Measurements from ENCODE around the gene RBFA.

Gene RBFA

DNA sequence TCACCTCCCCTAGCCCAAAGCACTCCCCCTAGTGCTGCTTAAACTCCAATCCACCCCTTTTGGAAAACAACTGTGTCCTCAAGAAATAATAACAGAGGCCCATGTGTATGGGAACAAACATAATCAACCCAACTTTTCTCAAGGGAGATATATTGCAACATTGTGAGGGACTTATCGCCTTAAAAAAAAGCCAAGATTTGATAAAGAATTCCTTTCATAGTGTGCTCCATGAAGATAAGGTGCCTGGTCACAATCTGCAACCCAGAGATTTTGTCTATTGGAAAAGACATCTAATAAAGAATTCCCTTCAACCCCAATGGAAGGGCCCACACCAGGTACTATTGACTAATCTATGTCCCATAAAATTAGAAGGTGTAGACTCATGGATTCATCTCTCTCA lies 4.5 kb upstream of the RBFA start:
- no peak for DNase-seq

DNA sequence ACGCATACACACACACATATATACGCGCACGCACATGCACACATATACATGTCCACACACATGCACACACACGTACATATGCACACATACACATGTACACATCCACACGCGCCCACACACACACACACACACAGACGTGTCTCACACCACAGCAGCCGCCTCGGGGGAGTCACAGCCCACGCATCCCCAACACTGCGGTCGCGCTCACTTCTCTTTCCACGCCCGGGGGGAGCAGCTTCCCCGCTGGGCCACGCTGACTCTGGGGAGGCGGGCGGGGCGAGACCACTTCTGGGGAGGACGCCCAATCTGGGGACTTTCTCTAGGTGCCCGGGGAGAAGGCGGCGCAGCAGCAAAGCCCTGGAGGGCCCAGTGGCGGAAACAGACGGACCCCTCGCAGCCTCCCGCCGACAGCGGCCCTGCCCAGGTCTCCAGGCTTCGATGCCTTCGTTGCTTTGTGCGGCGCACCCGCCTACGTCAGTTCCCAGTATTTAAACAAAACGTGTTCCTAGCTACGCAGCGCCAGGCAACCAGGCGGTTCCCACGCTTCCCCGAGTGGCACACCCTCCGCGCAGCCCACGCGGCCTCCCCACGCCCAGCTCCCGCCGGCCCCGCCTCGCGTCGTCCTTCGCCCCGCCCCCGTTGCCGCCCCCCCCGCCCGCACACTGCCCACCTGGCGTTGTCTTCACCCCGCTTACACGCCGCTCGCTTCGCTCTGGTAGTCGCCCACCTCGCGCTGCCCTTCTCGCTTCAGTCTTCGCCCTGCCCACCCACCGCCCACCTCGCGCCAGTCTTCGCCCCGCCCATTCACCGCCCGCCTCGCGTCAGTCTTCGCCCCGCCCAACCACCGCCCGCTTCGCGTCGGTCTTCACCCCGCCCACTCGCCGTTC lies 810 bp upstream of the RBFA start:
- DNase-seq: no peak

DNA sequence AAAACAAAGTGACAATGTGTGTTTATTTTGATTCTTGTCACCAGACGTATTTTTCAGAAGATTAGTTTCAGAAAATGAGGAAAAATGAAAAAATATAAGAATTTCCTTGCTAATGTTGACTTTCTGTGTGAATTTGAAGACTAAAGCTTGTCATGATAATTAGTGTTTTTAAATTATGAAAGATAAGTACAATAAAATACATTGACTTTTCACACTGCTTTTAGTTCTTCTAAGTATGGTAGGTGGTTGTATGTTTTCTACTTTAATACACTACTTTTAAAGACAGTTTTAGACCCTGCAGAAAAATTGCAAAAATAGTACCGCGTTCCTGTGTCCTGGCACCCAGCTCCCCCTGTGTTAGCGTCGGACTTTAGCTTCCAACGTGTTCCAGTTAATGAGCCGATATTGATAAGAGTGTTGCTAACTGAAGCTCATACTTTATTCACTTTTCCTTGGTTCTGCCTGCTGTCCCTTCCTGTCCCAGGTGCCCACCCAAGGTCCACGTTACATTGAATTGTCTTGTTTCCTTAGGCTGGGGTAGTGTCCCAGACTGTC lies 695 bp downstream of the RBFA start:
- no peak for DNase-seq

GRCh38 chr18:80035997-80036396 lies 1.8 kb downstream of the RBFA start:
- no peak for DNase-seq

- DNase-seq: no peak
Measured at GRCh38 chr18:80037300-80037699, 3.1 kb downstream of the RBFA start.

DNA sequence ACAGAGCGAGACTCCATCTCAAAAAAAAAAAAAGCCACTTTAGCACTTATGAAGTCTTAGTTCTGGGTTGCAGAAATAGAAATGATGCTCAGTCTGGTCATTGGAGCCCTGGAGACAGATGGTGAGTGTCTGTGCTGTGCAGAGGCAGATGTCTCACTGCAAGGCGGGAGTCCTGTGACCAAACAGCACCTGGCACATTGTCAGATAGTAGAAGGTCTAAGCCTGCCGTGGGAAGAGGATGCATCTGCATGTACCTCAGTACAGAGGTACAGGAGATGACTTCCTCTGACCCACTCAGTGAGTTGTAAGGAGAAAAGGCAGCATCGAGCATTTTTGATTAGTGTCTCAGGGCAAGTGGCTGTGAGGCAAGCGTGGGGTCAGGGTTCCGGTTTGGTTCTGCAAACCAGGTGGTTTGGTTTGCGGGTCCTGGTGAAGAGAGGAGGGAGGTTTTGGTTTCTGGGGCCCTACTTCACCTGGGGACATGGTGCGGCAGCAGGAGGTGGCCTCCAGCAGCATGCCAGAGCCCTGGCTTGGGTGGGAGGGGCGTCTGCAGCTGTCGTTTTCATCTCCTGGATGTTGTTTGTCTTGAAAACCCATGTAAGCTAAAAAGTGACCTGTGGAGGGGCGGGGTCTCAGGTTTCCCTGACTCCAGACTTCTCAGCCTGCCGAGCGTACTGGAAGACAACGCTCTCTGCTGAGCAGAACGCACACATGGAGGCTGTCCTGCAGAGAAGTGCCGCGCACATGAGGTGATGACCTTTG lies 3.8 kb downstream of the RBFA start:
- no peak for DNase-seq

DNA sequence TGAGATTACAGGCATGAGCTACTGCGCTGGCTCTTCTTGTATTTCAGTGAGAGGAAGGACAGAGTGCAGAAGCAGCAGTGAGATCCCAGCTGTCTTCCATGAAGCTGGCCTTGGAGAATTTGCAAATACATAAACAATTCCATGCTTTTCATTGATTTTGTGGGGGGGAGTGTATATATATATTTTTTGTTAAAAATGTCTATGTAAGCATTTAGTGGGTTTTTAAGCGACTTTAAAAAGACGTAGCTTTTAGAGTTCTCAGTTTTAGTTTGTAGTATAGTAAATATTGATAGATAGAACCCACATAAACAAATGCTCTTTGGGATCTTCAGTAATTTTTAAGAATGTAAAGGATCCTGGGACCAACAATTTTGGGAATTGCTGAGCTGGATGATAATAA lies 6.3 kb downstream of the RBFA start:
- no peak for DNase-seq

- DNase-seq: no peak
Measured at GRCh38 chr18:80041424-80041823, 7.2 kb downstream of the RBFA start.

DNA sequence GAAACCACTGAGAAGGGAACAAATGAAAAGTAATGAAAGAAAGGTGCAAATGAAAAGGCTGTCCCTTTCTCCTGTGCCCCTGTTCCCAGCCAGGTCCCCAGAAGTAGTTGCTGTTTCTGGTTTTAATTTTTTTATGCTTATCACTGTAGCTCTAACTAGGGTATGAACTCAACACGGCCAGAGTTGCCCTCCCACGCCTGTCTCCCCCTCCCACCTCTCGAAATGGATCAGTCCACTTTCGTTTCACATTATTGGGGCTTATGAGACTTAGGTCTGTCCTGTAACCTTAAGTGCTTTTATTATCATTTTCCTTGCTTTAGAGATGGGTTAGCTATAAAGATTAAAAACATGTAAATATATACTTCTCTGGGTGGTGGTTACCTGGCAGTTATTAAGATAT lies 8.6 kb downstream of the RBFA start:
- DNase-seq: no peak

GRCh38 chr18:80044072-80044471 lies 9.8 kb downstream of the RBFA start:
- DNase-seq: no peak

GRCh38 chr18:80046011-80046410 lies 11.8 kb downstream of the RBFA start:
- DNase-seq: no peak

GRCh38 chr18:80046431-80046830 lies 12.2 kb downstream of the RBFA start:
- no peak for DNase-seq

DNA sequence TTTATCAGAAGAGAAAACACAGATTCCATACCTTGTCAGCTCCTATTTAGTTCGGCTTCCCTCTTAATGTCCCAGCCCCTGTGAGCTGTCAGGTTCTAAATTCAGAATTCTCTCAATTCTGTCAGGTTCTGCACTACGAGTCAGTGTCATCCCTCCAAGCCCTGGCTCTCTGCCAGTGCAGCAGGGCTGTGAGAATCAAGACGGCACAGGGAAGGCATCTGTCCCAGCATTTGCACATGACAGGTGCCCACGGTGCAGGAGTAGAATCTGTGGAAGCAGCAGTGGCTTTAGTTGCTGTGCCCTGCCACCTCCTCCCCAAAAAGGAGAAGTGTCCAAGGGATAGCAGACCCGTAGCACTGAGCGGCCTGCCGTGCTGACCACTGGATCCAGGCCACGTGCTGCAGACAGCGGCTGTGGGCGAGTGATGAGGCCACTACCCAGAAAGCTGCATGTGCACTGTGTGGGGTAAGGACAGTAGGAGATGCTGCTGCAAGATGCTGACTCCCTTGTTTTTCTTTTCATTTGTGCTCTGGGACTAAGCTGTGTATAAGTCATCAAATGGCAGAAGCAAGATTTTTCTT lies 12.8 kb downstream of the RBFA start:
- no peak for DNase-seq

DNA sequence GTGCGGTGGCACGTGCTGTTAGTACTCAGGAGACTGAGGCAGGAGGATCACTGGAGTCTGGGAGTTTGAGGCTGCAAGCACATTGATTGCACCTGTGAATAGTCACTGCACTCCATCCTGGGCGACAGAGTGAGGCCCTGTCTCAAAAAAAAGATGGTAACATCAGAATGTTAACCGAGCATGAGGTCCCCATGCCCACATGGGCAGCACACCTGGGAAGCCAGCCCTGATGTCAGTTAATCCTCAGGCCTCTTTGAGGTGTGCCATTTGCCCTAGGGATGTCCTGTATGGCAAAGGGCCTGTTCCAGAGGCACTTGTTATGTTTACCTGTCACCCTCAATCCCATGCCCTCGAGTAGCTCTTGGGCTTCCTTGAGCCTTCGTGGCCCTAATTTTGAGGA lies 16.6 kb downstream of the RBFA start:
- no peak for DNase-seq

- no peak for DNase-seq
Measured at GRCh38 chr18:80056095-80056494, 21.9 kb downstream of the RBFA start.

DNA sequence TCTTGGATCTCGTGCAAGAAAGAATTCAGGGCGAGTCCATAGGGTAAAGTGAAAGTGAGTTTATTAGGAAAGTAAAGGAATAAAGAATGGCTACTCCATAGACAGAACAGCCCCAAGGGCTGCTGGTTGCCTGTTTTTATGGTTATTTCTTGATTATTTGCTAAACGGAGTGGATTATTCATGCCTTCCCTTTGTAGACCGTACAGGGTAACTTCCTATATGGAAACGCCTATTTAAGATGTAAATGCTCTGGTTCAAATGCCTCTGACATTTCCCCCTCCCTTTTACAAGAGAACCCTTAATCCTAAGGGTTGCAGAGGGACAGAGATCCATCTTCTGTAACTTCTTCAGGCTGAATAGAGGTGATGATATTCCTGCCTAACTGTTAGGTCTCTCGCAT lies 25.7 kb downstream of the RBFA start:
- no peak for DNase-seq

GRCh38 chr18:80065705-80066104 lies 31.5 kb downstream of the RBFA start:
- no peak for DNase-seq

DNA sequence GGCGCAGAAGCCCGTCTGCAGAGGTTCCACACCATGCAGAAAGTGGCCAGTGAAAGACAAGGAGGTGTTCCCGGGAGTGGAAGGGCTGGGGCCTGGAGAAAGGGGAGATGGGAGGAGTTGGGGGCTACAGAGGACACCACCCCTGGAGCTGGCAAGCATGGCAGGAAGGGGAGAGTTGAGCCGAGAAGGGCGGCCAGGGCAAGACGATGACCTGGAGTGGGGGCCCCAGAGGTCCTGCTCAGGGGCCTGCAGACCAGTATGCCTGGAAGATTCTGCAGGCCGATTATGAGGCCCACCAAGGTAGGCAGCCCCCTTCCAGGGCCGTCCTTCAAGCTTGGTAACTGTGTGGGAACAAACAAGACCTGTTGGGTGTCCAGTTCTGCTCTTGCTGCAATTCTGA lies 33.1 kb downstream of the RBFA start:
- DNase-seq: no peak

GRCh38 chr18:80067897-80068296 lies 33.7 kb downstream of the RBFA start:
- no peak for DNase-seq

GRCh38 chr18:80068571-80069272 lies 34.5 kb downstream of the RBFA start:
- peak; percentile 7 for DNase-seq

- DNase-seq: no peak
Measured at GRCh38 chr18:80070825-80071224, 36.6 kb downstream of the RBFA start.

- no peak for DNase-seq
Measured at GRCh38 chr18:80074183-80074582, 39.9 kb downstream of the RBFA start.

GRCh38 chr18:80074697-80075096 lies 40.5 kb downstream of the RBFA start:
- DNase-seq: peak; percentile 8

All from fibroblast of skin of back (primary cell).